GM23248 (cell line): ENCODE results near the gene PPP6R1. TPM values are rescaled to one million over a fixed set of nuclear protein-coding genes. Genes with fewer than 3 reads are reported as not detected.

Experiments used
- DNase-seq: peaks from one replicate; pipeline ENCODE4 v3.0.0-alpha.2; 2015
- H2AFZ ChIP-seq: fragments of 200-600 bp; sonication (generic); 2 replicates; pipeline ENCODE4 v1.6.1; 2016; ENCODE audit warnings: antibody characterized with exemption
- H3F3A ChIP-seq: fragments of 200-600 bp; sonication (generic); 2 replicates; pipeline ENCODE4 v1.6.1; 2016; ENCODE audit warnings: mild to moderate bottlenecking, antibody characterized with exemption, mixed run types; ENCODE audit not compliant: insufficient read depth
- H3K27ac ChIP-seq: fragments of 200-600 bp; sonication (generic); 2 replicates; pipeline ENCODE4 v1.5.1; 2016; ENCODE audit warnings: mild to moderate bottlenecking
- H3K27me3 ChIP-seq: fragments of 200-600 bp; sonication (generic); replicated peaks from 2 replicates; pipeline ENCODE4 v1.6.1; 2016; ENCODE audit warnings: mild to moderate bottlenecking; ENCODE audit not compliant: insufficient read depth
- H3K36me3 ChIP-seq: fragments of 200-600 bp; sonication (generic); 2 replicates; pipeline ENCODE4 v1.6.1; 2016; ENCODE audit warnings: low read depth, mild to moderate bottlenecking
- H3K4me1 ChIP-seq: fragments of 200-600 bp; sonication (generic); 2 replicates; pipeline ENCODE4 v1.6.1; 2016; ENCODE audit warnings: mild to moderate bottlenecking; ENCODE audit not compliant: insufficient read depth
- H3K4me2 ChIP-seq: fragments of 200-600 bp; sonication (generic); one replicate; pipeline ENCODE4 v1.6.1; 2016; ENCODE audit warnings: mild to moderate bottlenecking; ENCODE audit not compliant: unreplicated experiment
- H3K4me3 ChIP-seq: fragments of 200-600 bp; sonication (generic); 2 replicates; pipeline ENCODE4 v1.5.1; 2016; ENCODE audit warnings: mild to moderate bottlenecking
- H3K79me2 ChIP-seq: fragments of 200-600 bp; sonication (generic); 2 replicates; pipeline ENCODE4 v1.6.1; 2016; ENCODE audit warnings: mild to moderate bottlenecking; ENCODE audit not compliant: insufficient read depth
- H3K9ac ChIP-seq: fragments of 200-600 bp; sonication (generic); 2 replicates; pipeline ENCODE4 v1.6.1; 2016; ENCODE audit warnings: mild to moderate bottlenecking
- H3K9me2 ChIP-seq: fragments of 200-600 bp; sonication (generic); 2 replicates; pipeline ENCODE4 v1.6.1; 2016; ENCODE audit warnings: mixed run types, mild to moderate bottlenecking, moderate library complexity; ENCODE audit not compliant: insufficient read depth
- H3K9me3 ChIP-seq: fragments of 200-600 bp; sonication (generic); one replicate; pipeline ENCODE4 v1.6.1; 2017; ENCODE audit warnings: low read depth
- H4K20me1 ChIP-seq: fragments of 200-600 bp; sonication (generic); 2 replicates; pipeline ENCODE4 v1.6.0; 2016; ENCODE audit not compliant: insufficient read depth
- EZH2 ChIP-seq: fragments of 200-600 bp; sonication (generic); IDR thresholded peaks from 2 replicates; pipeline ENCODE4 v1.6.1; 2018; ENCODE audit warnings: antibody characterized with exemption, mild to moderate bottlenecking; ENCODE audit not compliant: insufficient read depth, poor library complexity, severe bottlenecking
- EZH2phosphoT487 ChIP-seq: fragments of 200-600 bp; sonication (generic); IDR thresholded peaks from 2 replicates; pipeline ENCODE4 v1.6.1; 2018; ENCODE audit warnings: antibody characterized with exemption, moderate library complexity, mild to moderate bottlenecking, low read depth; ENCODE audit not compliant: insufficient read depth
- WGBS, 2 experiments: methylation state at CpG; one replicate each; pipeline ENCODE4 v1.1.6; 2015 to 2017; ENCODE audit warnings: low lambda C conversion rate in 2 of 2, low coverage in 1 of 2; ENCODE audit errors: missing lambda C conversion rate in 2 of 2; 5-methylcytosine and 5-hydroxymethylcytosine counted together
- in situ Hi-C: fragments of 300-500 bp; cut with MboI; formaldehyde crosslinking; loops from 2 replicates; pipeline ENCODE4 v1.15.0; 2020
- polyA plus RNA-seq: library from polyadenylated mRNA; unstranded; fragments of >200 nt; fragmentation: Nextera tagmentation; extraction: Ambion mirVana; gene quantifications from 2 replicates; pipeline ENCODE4 v1.2.1, GENCODE V29; 2016
- total RNA-seq: library from RNA; depleted of rRNA; stranded (reverse); fragments of >200 nt; shearing (Covaris generic); gene quantifications from 2 replicates; pipeline ENCODE4 v1.2.3, GENCODE V29; 2014

Gene PPP6R1
- total and polyA plus RNA-seq, 2 experiments from 2014 or later, result 9.7 to 36.9 TPM

DNA sequence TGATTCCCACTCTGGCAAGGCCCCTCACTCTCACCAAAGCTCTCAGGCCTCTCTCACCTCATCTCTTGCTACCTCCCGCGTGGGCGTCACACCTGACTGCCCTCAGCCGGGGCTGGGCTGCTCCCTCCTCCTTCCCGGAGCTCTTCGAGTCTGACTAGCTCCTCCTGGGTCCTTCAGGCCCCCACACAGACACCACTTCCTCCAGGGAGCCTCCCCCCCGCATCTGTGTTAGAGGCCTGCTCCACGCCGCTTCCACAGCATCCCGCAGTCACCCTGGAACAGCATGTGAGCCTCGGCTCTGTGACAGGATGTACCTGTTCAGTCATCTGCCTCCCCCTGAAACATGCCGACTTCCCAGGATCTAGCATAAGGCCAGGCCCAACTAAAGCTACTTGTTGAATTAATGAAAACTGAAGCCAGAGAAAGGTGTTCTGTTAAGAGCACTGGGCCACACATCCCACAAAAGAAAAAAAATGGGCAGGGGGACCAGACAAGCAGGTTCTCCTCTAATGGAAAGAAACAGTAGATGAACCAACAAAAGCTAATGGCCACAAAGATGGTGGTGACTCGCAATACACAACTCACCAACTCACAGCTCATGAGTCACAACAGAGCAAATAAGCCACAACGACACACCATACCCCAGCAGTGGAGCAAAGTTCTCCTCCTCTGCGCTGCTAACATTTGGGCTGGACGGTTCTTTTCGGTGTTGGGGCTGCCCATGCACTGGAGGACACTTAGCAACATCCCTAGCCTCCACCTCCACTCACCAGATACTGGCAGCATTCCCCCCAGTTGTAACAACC, 3.0 kb downstream of the PPP6R1 start:
- Histone ChIP-seq H2AFZ (no peak overlapping the region), H3K4me1 (peaks cover 26% of the 10 kb centered on the region), H4K20me1 (peaks cover 6% of the 10 kb centered on the region; the same call in 1 of the 2 replicates), H3K36me3 (no peaks in the 10 kb centered on the region), H3K27me3 (no peaks in the 10 kb centered on the region), H3K27ac (peak overlapping the region; percentile 78), H3K4me3 (peak overlapping the region; percentile 98), H3F3A (peaks cover 30% of the 10 kb centered on the region), H3K79me2 (peaks cover 78% of the 10 kb centered on the region), H3K9me3 (no peaks in the 10 kb centered on the region), H3K9ac (peak overlapping the region; percentile 96; the same call in 1 of the 2 replicates), H3K4me2 (peak overlapping the region; percentile 97), H3K9me2 (no peaks in the 10 kb centered on the region)
- TF ChIP-seq EZH2phosphoT487 (no peak), EZH2 (no peak)
- 60 to 63% methylated on average over 16 to 17 of the region's 17 CpGs for WGBS, 2 experiments
- peak; percentile 74 for DNase-seq
- in situ Hi-C loops, result no loop called here

DNA sequence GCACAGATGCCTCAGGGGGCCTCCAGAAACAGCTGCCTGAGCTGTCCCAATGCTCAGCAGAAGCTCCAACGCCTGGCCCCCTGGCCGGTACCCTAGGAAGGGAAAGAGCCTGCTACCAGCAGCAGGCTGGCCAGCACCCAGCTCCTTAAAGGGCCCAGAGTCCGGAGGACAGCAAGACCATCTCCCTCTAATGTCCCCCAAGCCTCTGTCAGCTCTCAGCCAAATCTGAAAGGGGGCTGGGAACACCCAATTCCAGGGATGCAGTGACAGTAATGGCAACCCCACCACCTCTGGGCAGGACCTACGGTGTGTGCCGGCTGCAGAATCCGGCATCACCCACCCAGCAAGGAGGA, 4.2 kb downstream of the PPP6R1 start:
- no peak overlapping the region for H3K9ac ChIP-seq
- H3K79me2 ChIP-seq, result peaks cover 91% of the 10 kb centered on the region
- no peaks in the 10 kb centered on the region for H3K9me3 ChIP-seq
- H3K4me2 ChIP-seq, result no peak overlapping the region
- no peaks in the 10 kb centered on the region for H3K36me3 ChIP-seq
- H3F3A ChIP-seq, result peaks cover 18% of the 10 kb centered on the region; the same call in 1 of the 2 replicates
- in situ Hi-C loops, result no loop called here
- H3K4me3 ChIP-seq, result no peak overlapping the region
- H3K4me1 ChIP-seq, result peaks cover 21% of the 10 kb centered on the region
- H2AFZ ChIP-seq, result no peak overlapping the region
- H3K27me3 ChIP-seq, result no peaks in the 10 kb centered on the region
- peaks cover 6% of the 10 kb centered on the region; the same call in 1 of the 2 replicates for H4K20me1 ChIP-seq
- no peaks in the 10 kb centered on the region for H3K9me2 ChIP-seq
- no peak for DNase-seq
- no peak overlapping the region for H3K27ac ChIP-seq
- WGBS, 2 experiments, result 63 to 67% methylated on average over 6 of the region's 6 CpGs
- TF ChIP-seq EZH2phosphoT487, result no peak
- no peak for TF ChIP-seq EZH2

DNA sequence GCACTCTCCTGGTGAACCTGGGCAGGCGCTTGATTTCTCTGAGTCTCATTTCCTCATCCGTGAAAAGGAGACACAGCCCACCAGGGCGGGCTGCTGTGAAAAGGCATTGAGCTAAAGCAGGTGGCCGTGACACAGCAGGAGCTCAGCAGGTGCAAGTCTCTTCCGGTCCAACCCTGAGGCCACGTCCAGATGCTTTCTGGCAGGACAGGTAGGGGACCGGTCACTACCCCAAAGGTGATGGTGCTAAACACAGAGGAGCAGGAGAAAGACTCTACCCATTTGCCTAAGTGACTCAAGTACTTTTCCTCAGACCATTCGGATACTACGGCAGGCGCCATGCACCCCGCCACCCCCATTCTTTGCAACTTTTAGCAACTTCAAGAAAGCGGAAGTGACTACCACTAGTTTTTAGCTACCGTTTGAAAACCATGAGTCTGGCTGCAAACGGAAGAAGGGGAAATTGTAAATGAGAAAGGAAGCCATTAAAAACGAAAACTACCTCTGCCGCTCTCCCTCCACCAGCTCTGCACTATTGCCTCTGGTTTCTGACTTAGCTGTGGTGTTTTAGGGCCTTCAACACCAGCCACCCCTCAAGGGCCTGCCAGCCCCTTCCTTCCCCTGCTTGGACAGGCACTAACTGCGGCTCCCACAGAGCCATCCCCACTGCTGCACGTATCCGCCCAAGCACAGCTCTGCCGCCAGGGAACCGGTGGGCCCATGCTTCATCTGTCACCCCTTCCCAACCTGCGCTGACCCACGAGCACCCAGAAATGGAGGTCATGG, 4.8 kb downstream of the PPP6R1 start:
- H3K27ac ChIP-seq, result no peak overlapping the region
- H3K27me3 ChIP-seq, result no peaks in the 10 kb centered on the region
- no peaks in the 10 kb centered on the region for H3K9me2 ChIP-seq
- TF ChIP-seq EZH2 (no peak), EZH2phosphoT487 (no peak)
- H2AFZ ChIP-seq, result no peak overlapping the region
- 84% methylated on average over 23 of the region's 23 CpGs for WGBS, 2 experiments
- no peaks in the 10 kb centered on the region for H3K9me3 ChIP-seq
- peaks cover 19% of the 10 kb centered on the region for H3K4me1 ChIP-seq
- DNase-seq, result no peak
- peaks cover 16% of the 10 kb centered on the region; the same call in 1 of the 2 replicates for H3F3A ChIP-seq
- no peak overlapping the region for H3K4me2 ChIP-seq
- no peak overlapping the region for H3K9ac ChIP-seq
- no peaks in the 10 kb centered on the region for H3K36me3 ChIP-seq
- in situ Hi-C loops, result no loop called here
- H3K4me3 ChIP-seq, result no peak overlapping the region
- H3K79me2 ChIP-seq, result peaks cover 96% of the 10 kb centered on the region
- H4K20me1 ChIP-seq, result peaks cover 6% of the 10 kb centered on the region; the same call in 1 of the 2 replicates

DNA sequence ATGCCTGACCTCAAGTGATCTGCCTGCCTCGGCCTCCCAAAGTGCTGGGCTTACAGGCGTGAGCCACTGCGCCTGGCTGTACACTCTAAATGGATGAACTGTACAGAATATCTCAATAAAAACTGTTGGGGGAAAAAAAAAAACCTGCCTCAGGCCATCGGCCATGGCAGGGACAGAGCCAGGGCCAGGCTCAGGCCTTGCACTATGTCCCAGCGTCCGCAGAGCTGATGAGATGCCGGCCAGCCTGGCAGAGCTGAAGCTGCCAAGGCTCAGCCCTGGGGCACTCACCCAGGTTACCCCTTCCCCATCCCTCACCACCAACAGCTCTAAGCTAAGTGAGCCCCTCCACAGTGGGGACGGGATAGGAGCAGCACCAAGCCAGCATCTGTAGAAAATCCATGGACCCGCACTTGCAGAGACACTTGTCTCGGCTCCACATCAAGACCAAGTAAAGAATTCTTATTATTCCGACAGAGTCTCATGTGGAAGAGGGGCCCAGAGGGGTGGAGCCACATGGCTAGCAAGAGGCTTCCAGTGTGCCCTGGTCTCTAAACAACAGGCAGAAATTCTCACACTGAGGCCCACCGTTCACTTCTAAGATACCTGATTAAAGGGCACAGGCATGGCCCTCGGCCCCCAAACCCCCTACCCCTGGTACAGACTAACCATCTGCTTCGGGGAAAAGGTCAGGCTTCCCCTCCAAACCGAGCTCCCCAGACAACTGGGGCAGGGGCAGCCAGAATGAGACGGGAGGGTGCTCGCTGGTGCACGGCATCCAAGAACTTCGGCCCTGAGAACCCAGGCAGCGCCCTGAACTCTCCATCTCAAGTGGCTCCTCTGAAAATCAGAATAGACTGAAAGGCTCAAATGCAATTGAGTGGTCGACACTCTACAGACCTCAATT, 5.8 kb downstream of the PPP6R1 start:
- H3K9ac ChIP-seq, result no peak overlapping the region
- no peak overlapping the region for H2AFZ ChIP-seq
- no peak overlapping the region for H3K4me2 ChIP-seq
- WGBS, 2 experiments, result 88 to 89% methylated on average over 21 of the region's 21 CpGs
- DNase-seq, result no peak
- in situ Hi-C loops, result no loop called here
- H3K4me3 ChIP-seq, result no peak overlapping the region
- H3K9me2 ChIP-seq, result no peaks in the 10 kb centered on the region
- no peak for TF ChIP-seq EZH2
- H3K27ac ChIP-seq, result no peak overlapping the region
- no peaks in the 10 kb centered on the region for H3K36me3 ChIP-seq
- peaks cover 16% of the 10 kb centered on the region; the same call in 1 of the 2 replicates for H3F3A ChIP-seq
- H4K20me1 ChIP-seq, result peaks cover 6% of the 10 kb centered on the region; the same call in 1 of the 2 replicates
- peaks cover 19% of the 10 kb centered on the region for H3K4me1 ChIP-seq
- no peaks in the 10 kb centered on the region for H3K9me3 ChIP-seq
- no peaks in the 10 kb centered on the region for H3K27me3 ChIP-seq
- H3K79me2 ChIP-seq, result peaks cover 100% of the 10 kb centered on the region
